H9 (cell line): Measurements from ENCODE around the gene PPP2R3B. TPM values are rescaled to one million over a fixed set of nuclear protein-coding genes. Genes with fewer than 3 reads are reported as not detected.

Source experiments
- DNase-seq: peaks from one replicate; pipeline ENCODE4 v3.0.0-alpha.2; 2017
- H2AFZ ChIP-seq: one replicate; pipeline ENCODE4 v1.6.1; 2013; ENCODE audit warnings: mild to moderate bottlenecking, low read length, control low read depth, moderate library complexity
- H2AK5ac ChIP-seq: 2 replicates; pipeline ENCODE4 v1.6.1; 2013; ENCODE audit warnings: low read length, control low read depth, mixed read lengths; ENCODE audit not compliant: insufficient read length
- H2BK120ac ChIP-seq: one replicate; pipeline ENCODE4 v1.6.1; 2013; ENCODE audit warnings: low read depth, mild to moderate bottlenecking, low read length, control low read depth, inconsistent platforms; ENCODE audit not compliant: poor library complexity, severe bottlenecking
- H2BK12ac ChIP-seq: 2 replicates; pipeline ENCODE4 v1.6.1; 2013; ENCODE audit warnings: low read length, control low read depth, mixed read lengths, low read depth; ENCODE audit not compliant: insufficient read length
- H2BK15ac ChIP-seq: 2 replicates; pipeline ENCODE4 v1.6.1; 2013; ENCODE audit warnings: low read depth, low read length, control low read depth
- H2BK20ac ChIP-seq: one replicate; pipeline ENCODE4 v1.6.1; 2013; ENCODE audit warnings: low read depth, mild to moderate bottlenecking, low read length, control low read depth, inconsistent platforms; ENCODE audit not compliant: poor library complexity, severe bottlenecking
- H2BK5ac ChIP-seq: 2 replicates; pipeline ENCODE4 v1.6.1; 2013; ENCODE audit warnings: low read length, control low read depth, mixed read lengths; ENCODE audit not compliant: insufficient read length
- H3K14ac ChIP-seq: 2 replicates; pipeline ENCODE4 v1.6.1; 2013; ENCODE audit warnings: low read length, control low read depth; ENCODE audit not compliant: insufficient read depth
- H3K18ac ChIP-seq: 2 replicates; pipeline ENCODE4 v1.6.1; 2013; ENCODE audit warnings: low read depth, mild to moderate bottlenecking, mixed read lengths, low read length, control low read depth; ENCODE audit not compliant: insufficient read length
- H3K23ac ChIP-seq: 2 replicates; pipeline ENCODE4 v1.6.1; 2013; ENCODE audit warnings: low read length, control low read depth, mixed read lengths, low read depth; ENCODE audit not compliant: insufficient read length
- H3K23me2 ChIP-seq: 2 replicates; pipeline ENCODE4 v1.6.1; 2013; ENCODE audit warnings: low read depth, mild to moderate bottlenecking, mixed read lengths, low read length, control low read depth; ENCODE audit not compliant: insufficient read length, poor library complexity, severe bottlenecking
- H3K27ac ChIP-seq: 2 replicates; pipeline ENCODE4 v1.5.1; 2013; ENCODE audit warnings: low read length, control low read depth, mixed read lengths, low read depth; ENCODE audit not compliant: insufficient read length
- H3K27me3 ChIP-seq: 2 replicates; pipeline ENCODE4 v1.6.1; 2013; ENCODE audit warnings: low read length, control low read depth, inconsistent platforms; ENCODE audit not compliant: insufficient read depth
- H3K4ac ChIP-seq: 2 replicates; pipeline ENCODE4 v1.6.1; 2013; ENCODE audit warnings: low read depth, mild to moderate bottlenecking, control low read depth, inconsistent platforms, low read length, moderate library complexity
- H3K4me1 ChIP-seq: 2 replicates; pipeline ENCODE4 v1.6.1; 2013; ENCODE audit warnings: low read length, control low read depth, inconsistent platforms; ENCODE audit not compliant: insufficient read depth
- H3K4me2 ChIP-seq: 2 replicates; pipeline ENCODE4 v1.6.1; 2013; ENCODE audit warnings: low read length, control low read depth, mixed read lengths; ENCODE audit not compliant: insufficient read length, insufficient read depth
- H3K56ac ChIP-seq: 2 replicates; pipeline ENCODE4 v1.6.1; 2013; ENCODE audit warnings: low read depth, mild to moderate bottlenecking, mixed read lengths, low read length, control low read depth; ENCODE audit not compliant: insufficient read length
- H3K79me1 ChIP-seq: 2 replicates; pipeline ENCODE4 v1.6.1; 2013; ENCODE audit warnings: low read depth, mild to moderate bottlenecking, moderate library complexity, low read length, control low read depth, inconsistent platforms; ENCODE audit not compliant: insufficient read depth, poor library complexity, severe bottlenecking
- H3K79me2 ChIP-seq: 2 replicates; pipeline ENCODE4 v1.6.1; 2013; ENCODE audit warnings: low read length, control low read depth, inconsistent platforms; ENCODE audit not compliant: insufficient read depth
- H3K9ac ChIP-seq: 2 replicates; pipeline ENCODE4 v1.6.1; 2013; ENCODE audit warnings: low read length, control low read depth, mixed read lengths; ENCODE audit not compliant: insufficient read length; ENCODE audit errors: extremely low read depth
- H3K9me3 ChIP-seq: one replicate; pipeline ENCODE4 v1.6.1; 2013; ENCODE audit warnings: low read depth, low read length, inconsistent platforms; ENCODE audit not compliant: control insufficient read depth
- H3T11ph ChIP-seq: one replicate; pipeline ENCODE4 v1.6.1; 2013; ENCODE audit warnings: mild to moderate bottlenecking, low read length, control low read depth, inconsistent platforms
- H4K20me1 ChIP-seq: one replicate; pipeline ENCODE4 v1.6.1; 2013; ENCODE audit not compliant: control insufficient read depth, insufficient read length, insufficient read depth
- H4K5ac ChIP-seq: 2 replicates; pipeline ENCODE4 v1.6.1; 2013; ENCODE audit warnings: low read depth, mild to moderate bottlenecking, mixed read lengths, low read length, control low read depth; ENCODE audit not compliant: insufficient read length
- H4K8ac ChIP-seq: replicated peaks from 2 replicates; pipeline ENCODE4 v1.6.1; 2013; ENCODE audit warnings: low read length, control low read depth, mixed read lengths, low read depth; ENCODE audit not compliant: insufficient read length
- H4K91ac ChIP-seq: 2 replicates; pipeline ENCODE4 v1.6.1; 2013; ENCODE audit warnings: low read depth, mild to moderate bottlenecking, moderate library complexity, mixed read lengths, low read length, control low read depth; ENCODE audit not compliant: insufficient read length
- H3K27ac Mint-ChIP-seq, 3 experiments: 2 replicates in 2 of 3; 3 replicates in 1 of 3; pipeline ENCODE4 v1.8.0; 2020 to 2021; ENCODE audit warnings: mixed read lengths in 3 of 3, mild to moderate bottlenecking in 1 of 3, moderate library complexity in 1 of 3
- H3K27me3 Mint-ChIP-seq: 2 replicates; pipeline ENCODE4 v1.8.0; 2021; ENCODE audit warnings: low read depth, mild to moderate bottlenecking, moderate library complexity, mixed read lengths
- H3K36me3 Mint-ChIP-seq, 3 experiments: 2 replicates in 2 of 3; 3 replicates in 1 of 3; pipeline ENCODE4 v1.8.0; 2020 to 2021; ENCODE audit warnings: low read depth in 3 of 3, mixed read lengths in 3 of 3; ENCODE audit not compliant: insufficient read depth in 1 of 3
- H3K4me1 Mint-ChIP-seq, 2 experiments: 2 replicates each; pipeline ENCODE4 v1.8.0; 2020; ENCODE audit warnings: mixed read lengths in 2 of 2
- H3K4me3 Mint-ChIP-seq, 2 experiments: 2 replicates in 1 of 2; 3 replicates in 1 of 2; pipeline ENCODE4 v1.8.0; 2020 to 2021; ENCODE audit warnings: mild to moderate bottlenecking in 2 of 2, mixed read lengths in 2 of 2, moderate library complexity in 1 of 2
- H3K9me3 Mint-ChIP-seq, 2 experiments: 2 replicates in 1 of 2; 3 replicates in 1 of 2; pipeline ENCODE4 v1.8.0; 2020; ENCODE audit warnings: mild to moderate bottlenecking in 2 of 2, mixed read lengths in 2 of 2, moderate library complexity in 1 of 2
- WGBS: extraction: QIAGEN DNeasy Blood & Tissue Kit; methylation state at CpG from one replicate; pipeline ENCODE4 v1.1.7; 2013; ENCODE audit warnings: missing lambda C conversion rate, low lambda C conversion rate, mixed read lengths; ENCODE audit not compliant: insufficient read length; ENCODE audit errors: extremely low coverage; 5-methylcytosine and 5-hydroxymethylcytosine counted together
- total RNA-seq: library from RNA; stranded (reverse); gene quantifications from 2 replicates; pipeline ENCODE4 v1.2.1, GENCODE V29; 2021
- TF ChIP-seq, protein P1 (sequence below): fragments of 200-600 bp; sonication (generic); conservative IDR thresholded peaks from 3 replicates; pipeline ENCODE4 v1.8.0; 2021; ENCODE audit warnings: antibody characterized with exemption, mild to moderate bottlenecking

Gene PPP2R3B
- total RNA-seq, 1 experiment from 2014 or later, result 72.1 TPM

DNA sequence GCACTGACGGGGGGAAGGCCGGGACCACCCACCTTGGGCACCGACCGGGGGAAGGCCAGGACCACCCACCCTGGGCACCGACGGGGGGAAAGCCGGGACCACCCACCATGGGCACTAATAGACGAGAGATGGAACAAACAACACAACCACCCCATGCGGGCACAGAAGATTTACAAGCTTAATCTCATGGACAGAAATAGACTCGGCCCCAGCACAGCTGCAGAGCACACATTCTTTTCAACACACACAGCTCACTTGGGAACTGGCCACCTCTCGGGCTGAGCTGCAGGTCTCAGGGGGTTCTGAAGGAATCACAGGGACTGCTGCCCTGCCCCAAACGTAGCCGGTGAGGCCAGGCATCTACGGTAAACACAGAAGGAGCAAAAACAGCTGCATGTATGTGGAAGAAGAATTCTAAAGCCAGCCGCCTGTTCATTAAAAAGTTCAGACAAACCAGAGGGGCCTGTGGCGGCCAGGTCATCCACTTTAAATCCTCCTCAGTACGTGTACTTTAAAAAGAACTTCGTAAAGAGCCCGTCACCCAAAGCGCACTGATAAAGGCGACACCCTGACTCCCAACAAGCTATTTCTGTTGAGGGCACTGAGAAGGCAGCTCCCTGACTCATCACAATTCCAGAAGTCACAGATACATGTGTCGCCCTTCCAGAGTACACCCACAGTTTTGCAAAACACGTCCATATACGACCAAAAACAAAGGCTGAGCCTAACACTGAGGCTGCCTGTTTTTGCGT lies 17.7 kb downstream of the PPP2R3B start:
- no CpG with 5 or more reads among the region's 25 CpGs for WGBS
- peaks cover 22% of the 10 kb centered on the region for H3K27me3 Mint-ChIP-seq
- H3K9ac ChIP-seq, result no peak overlapping the region
- no peak overlapping the region for H2BK12ac ChIP-seq
- H2BK15ac ChIP-seq, result no peak overlapping the region
- H3K4me1 Mint-ChIP-seq, result peaks cover 19 to 30% of the 10 kb centered on the region in 2 experiments
- H3K14ac ChIP-seq, result no peak overlapping the region; the same call in 1 of the 2 replicates
- peaks cover 3% of the 10 kb centered on the region; the same call in 1 of the 2 replicates for H3K27me3 ChIP-seq
- no peaks in the 10 kb centered on the region for H3K9me3 Mint-ChIP-seq
- peaks cover 3 to 16% (median 4%) of the 10 kb centered on the region in 3 experiments; a peak in 4 of 7 replicates for H3K36me3 Mint-ChIP-seq
- H3K27ac ChIP-seq, result no peak overlapping the region
- H4K8ac ChIP-seq, result no peak overlapping the region
- peak overlapping the region; percentile 89 to 98 (median 97); a peak in 6 of 7 replicates for H3K27ac Mint-ChIP-seq
- H2AK5ac ChIP-seq, result no peak overlapping the region
- no peak overlapping the region for H2BK120ac ChIP-seq
- peaks cover 9% of the 10 kb centered on the region for H3K79me1 ChIP-seq
- H3K4me1 ChIP-seq, result no peaks in the 10 kb centered on the region; the same call in 1 of the 2 replicates
- TF ChIP-seq, protein P1, sequence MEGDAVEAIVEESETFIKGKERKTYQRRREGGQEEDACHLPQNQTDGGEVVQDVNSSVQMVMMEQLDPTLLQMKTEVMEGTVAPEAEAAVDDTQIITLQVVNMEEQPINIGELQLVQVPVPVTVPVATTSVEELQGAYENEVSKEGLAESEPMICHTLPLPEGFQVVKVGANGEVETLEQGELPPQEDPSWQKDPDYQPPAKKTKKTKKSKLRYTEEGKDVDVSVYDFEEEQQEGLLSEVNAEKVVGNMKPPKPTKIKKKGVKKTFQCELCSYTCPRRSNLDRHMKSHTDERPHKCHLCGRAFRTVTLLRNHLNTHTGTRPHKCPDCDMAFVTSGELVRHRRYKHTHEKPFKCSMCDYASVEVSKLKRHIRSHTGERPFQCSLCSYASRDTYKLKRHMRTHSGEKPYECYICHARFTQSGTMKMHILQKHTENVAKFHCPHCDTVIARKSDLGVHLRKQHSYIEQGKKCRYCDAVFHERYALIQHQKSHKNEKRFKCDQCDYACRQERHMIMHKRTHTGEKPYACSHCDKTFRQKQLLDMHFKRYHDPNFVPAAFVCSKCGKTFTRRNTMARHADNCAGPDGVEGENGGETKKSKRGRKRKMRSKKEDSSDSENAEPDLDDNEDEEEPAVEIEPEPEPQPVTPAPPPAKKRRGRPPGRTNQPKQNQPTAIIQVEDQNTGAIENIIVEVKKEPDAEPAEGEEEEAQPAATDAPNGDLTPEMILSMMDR, result no peak
- H3K4me2 ChIP-seq, result no peak overlapping the region
- no peak overlapping the region for H3K4ac ChIP-seq
- H3K23ac ChIP-seq, result no peak overlapping the region
- H3K79me2 ChIP-seq, result peaks cover 10% of the 10 kb centered on the region; the same call in 1 of the 2 replicates
- H2BK20ac ChIP-seq, result no peak overlapping the region
- no peak overlapping the region for H4K91ac ChIP-seq
- no peak for DNase-seq
- peak overlapping the region; percentile 48 for H2BK5ac ChIP-seq
- H3K9me3 ChIP-seq, result no peaks in the 10 kb centered on the region
- H3K56ac ChIP-seq, result no peak overlapping the region
- no peak overlapping the region for H3T11ph ChIP-seq
- peaks cover 9% of the 10 kb centered on the region for H3K23me2 ChIP-seq
- peak overlapping the region in 1 of 2 experiments; percentile 53; a peak in 2 of 5 replicates for H3K4me3 Mint-ChIP-seq
- no peak overlapping the region for H3K18ac ChIP-seq
- peaks cover 2% of the 10 kb centered on the region for H4K20me1 ChIP-seq
- H2AFZ ChIP-seq, result no peak overlapping the region
- H4K5ac ChIP-seq, result no peak overlapping the region
